OCI-LY3 (cell line): ENCODE data around the gene SNX6.
A peak's percentile ranks its signal among the peaks of the same experiment; 100 is the strongest.
"Not testable (repeated sequence)": the region's sequence is repeated elsewhere in the genome, so short reads cannot be mapped to it uniquely, and the experiment has no call there.

Source experiments
- H2AFZ ChIP-seq: fragments of 200-600, 300-600 bp; shearing (Covaris generic); 2 replicates; pipeline ENCODE4 v1.6.0; 2014; ENCODE audit warnings: antibody characterized with exemption, low read depth, low read length
- H3K27ac ChIP-seq: fragments of 200-600, 300-600 bp; sonication (generic); 2 replicates; pipeline ENCODE4 v1.5.1; 2014; ENCODE audit warnings: mild to moderate bottlenecking, low read length, moderate library complexity, mixed read lengths
- H3K27me3 ChIP-seq: fragments of 200-600, 300-600 bp; sonication (generic); 2 replicates; pipeline ENCODE4 v1.6.1; 2014; ENCODE audit warnings: low read depth, low read length, mixed read lengths
- H3K36me3 ChIP-seq: fragments of 200-600, 300-600 bp; sonication (generic); replicated peaks from 2 replicates; pipeline ENCODE3; 2014; ENCODE audit warnings: low read depth, low read length, mixed read lengths
- H3K4me1 ChIP-seq: fragments of 300-600, 200-600 bp; sonication (generic); 2 replicates; pipeline ENCODE4 v1.6.1; 2014; ENCODE audit warnings: low read length, mixed read lengths
- H3K4me2 ChIP-seq: fragments of 200-600, 300-600 bp; sonication (generic); 2 replicates; pipeline ENCODE4 v1.6.1; 2014; ENCODE audit warnings: low read length, mixed read lengths
- H3K4me3 ChIP-seq: fragments of 300-600, 200-600 bp; sonication (generic); 2 replicates; pipeline ENCODE4 v1.5.1; 2014; ENCODE audit warnings: antibody characterized with exemption, mild to moderate bottlenecking, low read length, moderate library complexity
- H3K79me2 ChIP-seq: fragments of 300-600, 200-600 bp; shearing (Covaris generic); 2 replicates; pipeline ENCODE4 v1.6.1; 2014; ENCODE audit warnings: mild to moderate bottlenecking, low read length, mixed read lengths
- H3K9ac ChIP-seq: fragments of 300-600, 200-600 bp; shearing (Covaris generic); 2 replicates; pipeline ENCODE4 v1.6.0; 2014; ENCODE audit warnings: mild to moderate bottlenecking, low read length, moderate library complexity
- H3K9me3 ChIP-seq: fragments of 200-600, 300-600 bp; shearing (Covaris generic); 2 replicates; pipeline ENCODE4 v1.6.1; 2014; ENCODE audit warnings: low read length, mixed read lengths; ENCODE audit not compliant: insufficient read depth
- H4K20me1 ChIP-seq: fragments of 200-600, 300-600 bp; sonication (generic); 2 replicates; pipeline ENCODE4 v1.6.1; 2016; ENCODE audit warnings: low read length, mixed read lengths; ENCODE audit not compliant: insufficient read depth
- CTCF ChIP-seq: fragments of 200-600, 300-600 bp; sonication (generic); IDR thresholded peaks from 2 replicates; pipeline ENCODE4 v1.5.1; 2014; ENCODE audit warnings: antibody characterized with exemption, low read length, low read depth
- EZH2phosphoT487 ChIP-seq: fragments of 200-600 bp; shearing (Covaris generic); IDR thresholded peaks from 2 replicates; pipeline ENCODE4 v1.6.1; 2018; ENCODE audit warnings: antibody characterized with exemption, mixed run types, low read depth

SNX6 gene

GRCh38 chr14:34554540-34555250 lies 75.3 kb downstream of the SNX6 start:
- H3K79me2 ChIP-seq = no peaks in the 10 kb centered on the region
- peak overlapping the region; percentile 60 for H3K4me3 ChIP-seq
- H3K4me2 ChIP-seq = peak overlapping the region; percentile 70
- H3K27ac ChIP-seq = peak overlapping the region; percentile 9; the same call in 1 of the 2 replicates
- no peaks in the 10 kb centered on the region for H3K9me3 ChIP-seq
- H3K4me1 ChIP-seq = peaks cover 9% of the 10 kb centered on the region
- H4K20me1 ChIP-seq = no peaks in the 10 kb centered on the region
- TF ChIP-seq EZH2phosphoT487 (no peak), CTCF (no peak)
- peak overlapping the region; percentile 15 for H3K9ac ChIP-seq
- no peaks in the 10 kb centered on the region for H3K36me3 ChIP-seq
- H2AFZ ChIP-seq = no peak overlapping the region
- no peaks in the 10 kb centered on the region for H3K27me3 ChIP-seq

- H3K9me3 ChIP-seq, H2AFZ ChIP-seq, H3K4me2 ChIP-seq, H3K36me3 ChIP-seq, H3K79me2 ChIP-seq, H3K27me3 ChIP-seq, H3K4me3 ChIP-seq, H3K4me1 ChIP-seq, H3K9ac ChIP-seq, H4K20me1 ChIP-seq, H3K27ac ChIP-seq: not testable (repeated sequence)
Observed at GRCh38 chr14:34549276-34549966, 80.5 kb downstream of the SNX6 start.

- Histone ChIP-seq H3K4me1 (peaks cover 3% of the 10 kb centered on the region; the same call in 1 of the 2 replicates), H3K27ac (no peak overlapping the region), H3K79me2 (no peaks in the 10 kb centered on the region), H3K27me3 (no peaks in the 10 kb centered on the region), H3K4me3 (no peak overlapping the region), H3K4me2 (no peak overlapping the region; the same call in 1 of the 2 replicates), H3K36me3 (no peaks in the 10 kb centered on the region), H4K20me1 (no peaks in the 10 kb centered on the region), H3K9ac (no peak overlapping the region), H3K9me3 (no peaks in the 10 kb centered on the region), H2AFZ (no peak overlapping the region)
- TF ChIP-seq EZH2phosphoT487 (no peak), CTCF (no peak)
Observed at GRCh38 chr14:34548472-34548981, 81.4 kb downstream of the SNX6 start.

GRCh38 chr14:34547136-34547520 lies 82.8 kb downstream of the SNX6 start:
- H3K9me3 ChIP-seq = not testable (repeated sequence)

GRCh38 chr14:34546272-34547135 lies 83.4 kb downstream of the SNX6 start:
- not testable (repeated sequence) for H3K4me1 ChIP-seq, H2AFZ ChIP-seq, H3K4me3 ChIP-seq, H3K9me3 ChIP-seq, H3K4me2 ChIP-seq, H3K9ac ChIP-seq, H4K20me1 ChIP-seq, H3K27ac ChIP-seq, H3K27me3 ChIP-seq, H3K36me3 ChIP-seq, H3K79me2 ChIP-seq

More at GRCh38 chr14:34547136-34547520, 82.8 kb downstream of the SNX6 start:
- H3K4me1 ChIP-seq, H3K4me2 ChIP-seq, H3K36me3 ChIP-seq, H3K27ac ChIP-seq, H4K20me1 ChIP-seq, H3K4me3 ChIP-seq, H3K79me2 ChIP-seq, H3K27me3 ChIP-seq, H3K9ac ChIP-seq, H2AFZ ChIP-seq: not testable (repeated sequence)

GRCh38 chr14:34540181-34541059 lies 89.5 kb downstream of the SNX6 start:
- peak overlapping the region; percentile 67 for H3K4me2 ChIP-seq
- H3K36me3 ChIP-seq, H3K27me3 ChIP-seq, H3K4me1 ChIP-seq, H3K9me3 ChIP-seq, H4K20me1 ChIP-seq, H2AFZ ChIP-seq, H3K27ac ChIP-seq: not testable (repeated sequence)
- H3K9ac ChIP-seq = peak overlapping the region; percentile 41
- H3K4me3 ChIP-seq = peak overlapping the region; percentile 98
- peaks cover 30% of the 10 kb centered on the region for H3K79me2 ChIP-seq
